A549 treated with CORT108297 at 1 μM for 4 hours (cell line): ENCODE data around the gene OPN1LW. TPM values are rescaled to one million over a fixed set of nuclear protein-coding genes. Genes with fewer than 3 reads are reported as not detected.

ENCODE experiments used
- total RNA-seq: library from RNA; stranded (reverse); fragments of 200-300 nt; extraction: Qiagen RNA extraction; gene quantifications from 5 replicates; pipeline ENCODE4 v1.2.3, GENCODE V29; 2022

Gene OPN1LW
- total RNA-seq: not detected in 5 replicates

GRCh38 chrX:154144010-154144409 lies at the start of gene OPN1LW:
Gene OPN1LW (plus strand): TSS chrX:154144243. CDS start chrX:154144284, 41 bp downstream.

DNA sequence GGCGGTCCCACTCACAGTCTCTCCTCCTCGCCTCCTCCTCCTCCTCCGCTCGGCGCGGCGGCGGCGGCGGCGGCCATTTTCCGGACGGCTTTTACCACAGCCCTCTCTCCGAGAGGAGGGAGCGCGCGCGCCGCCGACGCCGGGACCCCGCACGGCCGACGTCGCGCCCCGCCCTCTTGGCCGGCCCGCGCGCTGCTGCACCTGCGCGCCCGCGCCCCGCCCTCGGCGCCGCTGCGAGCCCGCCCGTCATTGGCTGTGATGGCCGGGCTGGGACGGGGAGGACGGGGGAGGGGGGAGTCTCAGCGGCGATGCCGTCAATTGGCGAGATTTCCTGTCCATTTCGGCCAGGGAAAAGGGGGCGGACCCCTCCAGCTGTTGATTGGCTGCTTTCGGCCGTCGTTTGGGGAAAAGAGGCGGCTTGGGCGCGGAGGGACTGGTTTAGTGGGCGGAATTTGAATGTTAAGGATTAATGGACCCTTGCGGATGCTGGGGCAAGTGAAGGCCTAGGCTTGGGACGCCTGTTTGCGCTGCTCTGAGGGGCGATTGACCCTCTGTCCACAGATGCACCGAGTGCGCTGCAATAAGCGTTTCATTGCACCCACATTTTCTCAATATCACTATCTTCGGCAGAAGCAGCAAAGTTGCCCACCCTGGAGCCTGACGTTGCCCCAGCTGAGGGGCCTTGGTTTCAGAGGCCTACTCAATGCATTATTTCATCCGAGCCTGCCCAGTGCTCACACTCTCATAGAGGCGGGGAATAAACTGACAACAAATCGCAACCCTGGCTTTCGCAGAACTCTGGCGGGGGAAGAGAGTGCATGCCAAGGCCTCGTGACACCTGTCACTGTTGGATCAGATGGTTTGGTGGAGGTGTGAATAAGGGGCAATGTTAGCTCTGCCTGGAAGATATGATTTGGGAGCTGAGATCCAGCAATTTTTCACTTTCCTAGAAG lies 46.2 kb upstream of the OPN1LW start, which contains the start of gene MECP2:
MECP2 (minus strand) TSS at position 129 of the 953 bp plus-strand sequence.

DNA sequence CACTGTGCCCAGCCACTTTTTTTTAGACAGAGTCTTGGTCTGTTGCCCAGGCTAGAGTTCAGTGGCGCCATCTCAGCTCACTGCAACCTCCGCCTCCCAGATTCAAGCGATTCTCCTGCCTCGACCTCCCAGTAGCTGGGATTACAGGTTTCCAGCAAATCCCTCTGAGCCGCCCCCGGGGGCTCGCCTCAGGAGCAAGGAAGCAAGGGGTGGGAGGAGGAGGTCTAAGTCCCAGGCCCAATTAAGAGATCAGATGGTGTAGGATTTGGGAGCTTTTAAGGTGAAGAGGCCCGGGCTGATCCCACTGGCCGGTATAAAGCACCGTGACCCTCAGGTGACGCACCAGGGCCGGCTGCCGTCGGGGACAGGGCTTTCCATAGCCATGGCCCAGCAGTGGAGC lies 38.3 kb downstream of the OPN1LW start, which contains the start of gene OPN1MW:
OPN1MW (plus strand) TSS at position 301 of the 400 bp plus-strand sequence; CDS start at position 383, 82 bp downstream.

Other genes with a start within 250 kb of the OPN1LW start
- 0.06 to 0.17 TPM (median 0.15 TPM) in 4 of 5 replicates, not detected in the other for gene AVPR2, start 239.6 kb upstream of the OPN1LW start, total RNA-seq
- gene ARHGAP4, start 218.0 kb upstream of the OPN1LW start, total RNA-seq: 1.1 to 2.4 TPM (median 1.7 TPM) in 5 replicates
- gene NAA10, start 209.2 kb upstream of the OPN1LW start, total RNA-seq: 208 to 243 TPM (median 229 TPM) in 5 replicates
- 0.10 to 0.16 TPM in 2 of 5 replicates, not detected in the others for gene RENBP, start 199.6 kb upstream of the OPN1LW start, total RNA-seq
- 31.7 to 41.9 TPM (median 40.9 TPM) in 5 replicates for gene HCFC1, start 172.4 kb upstream of the OPN1LW start, total RNA-seq
- gene TMEM187, start 171.5 kb upstream of the OPN1LW start, total RNA-seq: 5.4 to 6.7 TPM (median 5.6 TPM) in 5 replicates
- 198 to 223 TPM (median 223 TPM) in 5 replicates for gene IRAK1, start 124.3 kb upstream of the OPN1LW start, total RNA-seq
- gene MECP2, start 46.5 kb upstream of the OPN1LW start, total RNA-seq: 17.2 to 21.6 TPM (median 19.6 TPM) in 5 replicates
- gene OPN1MW, start 38.4 kb downstream of the OPN1LW start, total RNA-seq: not detected in 5 replicates
- gene OPN1MW2, start 75.5 kb downstream of the OPN1LW start, total RNA-seq: not detected in 5 replicates
- gene OPN1MW3, start 113.3 kb downstream of the OPN1LW start, total RNA-seq: not detected in 5 replicates
- not detected in 5 replicates for gene TEX28, start 150.9 kb downstream of the OPN1LW start, total RNA-seq
- 0.03 TPM in 1 of 5 replicates, not detected in the others for gene TKTL1, start 151.6 kb downstream of the OPN1LW start, total RNA-seq
- gene FLNA, start 230.4 kb downstream of the OPN1LW start, total RNA-seq: 1,453 to 1,770 TPM (median 1,639 TPM) in 5 replicates
- 110 to 171 TPM (median 156 TPM) in 5 replicates for gene EMD, start 235.1 kb downstream of the OPN1LW start, total RNA-seq